Fibroblast of lung (primary cell): ENCODE measurements around the gene LRRC74A.

ENCODE experiments used
- EZH2 ChIP-seq: IDR thresholded peaks from 2 replicates; pipeline ENCODE4 v1.5.1; 2012; ENCODE audit warnings: low read length, control low read depth, mild to moderate bottlenecking; ENCODE audit errors: missing control alignments
- TF ChIP-seq, protein P1 (sequence below), 2 donors: IDR thresholded peaks in 1 of 2; conservative IDR thresholded peaks in 1 of 2; 1 replicate in 1 of 2; 2 replicates in 1 of 2; pipeline ENCODE4 v1.5.1; 2011 to 2012; ENCODE audit warnings: low read length in 2 of 2, control low read depth in 1 of 2, inconsistent platforms in 1 of 2, low read depth in 1 of 2, mild to moderate bottlenecking in 1 of 2

DNA sequence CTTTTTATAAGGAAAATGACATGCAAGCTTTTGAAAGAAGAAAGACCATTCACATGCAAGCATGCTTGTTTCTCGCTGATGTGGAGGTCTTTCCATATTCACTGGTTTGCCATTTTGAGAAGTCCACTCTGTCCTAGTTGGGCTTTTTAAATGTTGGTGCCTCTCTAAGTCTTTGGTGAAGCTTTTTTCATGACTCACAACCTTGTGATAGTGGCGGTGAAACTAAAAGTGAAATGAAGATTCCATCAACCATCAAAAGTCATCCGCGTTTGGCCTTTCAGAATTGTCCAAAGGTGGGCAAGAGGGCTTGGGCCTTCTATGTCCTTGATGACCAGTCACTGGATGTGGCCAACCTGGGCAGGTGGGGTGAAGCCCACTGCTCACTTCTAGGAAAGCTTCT, 4.3 kb downstream of the LRRC74A start:
- TF ChIP-seq, protein P1, sequence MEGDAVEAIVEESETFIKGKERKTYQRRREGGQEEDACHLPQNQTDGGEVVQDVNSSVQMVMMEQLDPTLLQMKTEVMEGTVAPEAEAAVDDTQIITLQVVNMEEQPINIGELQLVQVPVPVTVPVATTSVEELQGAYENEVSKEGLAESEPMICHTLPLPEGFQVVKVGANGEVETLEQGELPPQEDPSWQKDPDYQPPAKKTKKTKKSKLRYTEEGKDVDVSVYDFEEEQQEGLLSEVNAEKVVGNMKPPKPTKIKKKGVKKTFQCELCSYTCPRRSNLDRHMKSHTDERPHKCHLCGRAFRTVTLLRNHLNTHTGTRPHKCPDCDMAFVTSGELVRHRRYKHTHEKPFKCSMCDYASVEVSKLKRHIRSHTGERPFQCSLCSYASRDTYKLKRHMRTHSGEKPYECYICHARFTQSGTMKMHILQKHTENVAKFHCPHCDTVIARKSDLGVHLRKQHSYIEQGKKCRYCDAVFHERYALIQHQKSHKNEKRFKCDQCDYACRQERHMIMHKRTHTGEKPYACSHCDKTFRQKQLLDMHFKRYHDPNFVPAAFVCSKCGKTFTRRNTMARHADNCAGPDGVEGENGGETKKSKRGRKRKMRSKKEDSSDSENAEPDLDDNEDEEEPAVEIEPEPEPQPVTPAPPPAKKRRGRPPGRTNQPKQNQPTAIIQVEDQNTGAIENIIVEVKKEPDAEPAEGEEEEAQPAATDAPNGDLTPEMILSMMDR (conservative IDR thresholded peaks at IDR 0.05 in 1 of 2, IDR thresholded peaks at IDR 0.05 in 1 of 2; ENCODE audit: low read depth in 1 of 2, low read length in 2 of 2) = no peak
- no peak for TF ChIP-seq EZH2
